ENCODE results near the gene RPL27A. TPM values are rescaled to one million over a fixed set of nuclear protein-coding genes. Genes with fewer than 3 reads are reported as not detected.

Gene RPL27A
- polyA plus RNA-seq, 1 donor: 3,137 TPM

GRCh38 chr11:8686325-8686724 lies 3.7 kb downstream of the RPL27A start:
- no peak overlapping the region for H3K27ac ChIP-seq (ENCODE audit: low read length)
- H3K4me1 ChIP-seq (ENCODE audit: control insufficient read depth, insufficient read depth, low read length): peaks cover 12% of the 10 kb centered on the region
- H3K9me3 ChIP-seq (ENCODE audit: control insufficient read depth, low read depth, low read length): no peaks in the 10 kb centered on the region
- no peak for DNase-seq
- no peaks in the 10 kb centered on the region for H3K27me3 ChIP-seq (ENCODE audit: control insufficient read depth, insufficient read depth, low read length)
- peaks cover 37% of the 10 kb centered on the region for H3K36me3 ChIP-seq (ENCODE audit: control insufficient read depth, insufficient read depth, low read length)
- no CpG with 5 or more reads among the region's 7 CpGs for WGBS (ENCODE audit: insufficient coverage, low lambda C conversion rate)
- no peak overlapping the region for H3K4me3 ChIP-seq (ENCODE audit: low read length)

GRCh38 chr11:8688414-8689362 lies 6.1 kb downstream of the RPL27A start:
- Histone ChIP-seq H3K9me3 (ENCODE audit: control insufficient read depth, low read depth, low read length) (no peaks in the 10 kb centered on the region), H3K4me3 (ENCODE audit: low read length) (peak overlapping the region; percentile 73), H3K27ac (ENCODE audit: low read length) (peak overlapping the region; percentile 90), H3K4me1 (ENCODE audit: control insufficient read depth, insufficient read depth, low read length) (peaks cover 10% of the 10 kb centered on the region), H3K36me3 (ENCODE audit: control insufficient read depth, insufficient read depth, low read length) (peaks cover 58% of the 10 kb centered on the region), H3K27me3 (ENCODE audit: control insufficient read depth, insufficient read depth, low read length) (no peaks in the 10 kb centered on the region)
- peak; percentile 96 to 98 for DNase-seq
- 0% methylated on average over 1 of the region's 56 CpGs for WGBS (ENCODE audit: insufficient coverage, low lambda C conversion rate)

- H3K9me3 ChIP-seq (ENCODE audit: control insufficient read depth, low read depth, low read length): no peaks in the 10 kb centered on the region
- no peaks in the 10 kb centered on the region for H3K27me3 ChIP-seq (ENCODE audit: control insufficient read depth, insufficient read depth, low read length)
- H3K4me1 ChIP-seq (ENCODE audit: control insufficient read depth, insufficient read depth, low read length): peaks cover 4% of the 10 kb centered on the region
- peaks cover 59% of the 10 kb centered on the region for H3K36me3 ChIP-seq (ENCODE audit: control insufficient read depth, insufficient read depth, low read length)
- WGBS (ENCODE audit: insufficient coverage, low lambda C conversion rate): 89% methylated on average over 3 of the region's 8 CpGs
- H3K27ac ChIP-seq (ENCODE audit: low read length): no peak overlapping the region
- no peak overlapping the region for H3K4me3 ChIP-seq (ENCODE audit: low read length)
- no peak for DNase-seq
Observed at GRCh38 chr11:8689726-8690255, 7.2 kb downstream of the RPL27A start.

- H3K9me3 ChIP-seq (ENCODE audit: control insufficient read depth, low read depth, low read length): no peaks in the 10 kb centered on the region
- WGBS (ENCODE audit: insufficient coverage, low lambda C conversion rate): 100% methylated on average over 1 of the region's 4 CpGs
- peaks cover 59% of the 10 kb centered on the region for H3K36me3 ChIP-seq (ENCODE audit: control insufficient read depth, insufficient read depth, low read length)
Observed at GRCh38 chr11:8690374-8691342, 8.1 kb downstream of the RPL27A start.

GRCh38 chr11:8691601-8692000 lies 9.0 kb downstream of the RPL27A start:
- DNase-seq: no peak
- Histone ChIP-seq H3K4me1 (ENCODE audit: control insufficient read depth, insufficient read depth, low read length) (peaks cover 4% of the 10 kb centered on the region), H3K36me3 (ENCODE audit: control insufficient read depth, insufficient read depth, low read length) (peaks cover 60% of the 10 kb centered on the region), H3K27me3 (ENCODE audit: control insufficient read depth, insufficient read depth, low read length) (no peaks in the 10 kb centered on the region), H3K27ac (ENCODE audit: low read length) (no peak overlapping the region), H3K4me3 (ENCODE audit: low read length) (no peak overlapping the region), H3K9me3 (ENCODE audit: control insufficient read depth, low read depth, low read length) (no peaks in the 10 kb centered on the region)
- 100% methylated on average over 1 of the region's 6 CpGs for WGBS (ENCODE audit: insufficient coverage, low lambda C conversion rate)

More at GRCh38 chr11:8690374-8691342, 8.1 kb downstream of the RPL27A start:
- Histone ChIP-seq H3K4me3 (ENCODE audit: low read length) (no peak overlapping the region), H3K27ac (ENCODE audit: low read length) (no peak overlapping the region), H3K4me1 (ENCODE audit: control insufficient read depth, insufficient read depth, low read length) (peaks cover 4% of the 10 kb centered on the region), H3K27me3 (ENCODE audit: control insufficient read depth, insufficient read depth, low read length) (no peaks in the 10 kb centered on the region)
- DNase-seq: no peak

- Histone ChIP-seq H3K4me1 (ENCODE audit: control insufficient read depth, insufficient read depth, low read length) (peaks cover 4% of the 10 kb centered on the region), H3K36me3 (ENCODE audit: control insufficient read depth, insufficient read depth, low read length) (peaks cover 61% of the 10 kb centered on the region), H3K4me3 (ENCODE audit: low read length) (no peak overlapping the region), H3K27me3 (ENCODE audit: control insufficient read depth, insufficient read depth, low read length) (no peaks in the 10 kb centered on the region), H3K27ac (ENCODE audit: low read length) (no peak overlapping the region), H3K9me3 (ENCODE audit: control insufficient read depth, low read depth, low read length) (no peaks in the 10 kb centered on the region)
- no CpG with 5 or more reads among the region's 3 CpGs for WGBS (ENCODE audit: insufficient coverage, low lambda C conversion rate)
- DNase-seq: no peak
Observed at GRCh38 chr11:8692417-8692816, 9.8 kb downstream of the RPL27A start.

GRCh38 chr11:8693010-8693551 lies 10.5 kb downstream of the RPL27A start:
- WGBS (ENCODE audit: insufficient coverage, low lambda C conversion rate): no CpG with 5 or more reads among the region's 6 CpGs
- Histone ChIP-seq H3K4me3 (ENCODE audit: low read length) (no peak overlapping the region), H3K4me1 (ENCODE audit: control insufficient read depth, insufficient read depth, low read length) (peaks cover 1% of the 10 kb centered on the region), H3K27me3 (ENCODE audit: control insufficient read depth, insufficient read depth, low read length) (no peaks in the 10 kb centered on the region), H3K27ac (ENCODE audit: low read length) (no peak overlapping the region), H3K9me3 (ENCODE audit: control insufficient read depth, low read depth, low read length) (no peaks in the 10 kb centered on the region), H3K36me3 (ENCODE audit: control insufficient read depth, insufficient read depth, low read length) (peaks cover 68% of the 10 kb centered on the region)
- DNase-seq: no peak

- H3K27me3 ChIP-seq (ENCODE audit: control insufficient read depth, insufficient read depth, low read length): no peaks in the 10 kb centered on the region
- H3K27ac ChIP-seq (ENCODE audit: low read length): no peak overlapping the region
- H3K36me3 ChIP-seq (ENCODE audit: control insufficient read depth, insufficient read depth, low read length): peaks cover 73% of the 10 kb centered on the region
- peaks cover 1% of the 10 kb centered on the region for H3K4me1 ChIP-seq (ENCODE audit: control insufficient read depth, insufficient read depth, low read length)
- DNase-seq: no peak
- H3K9me3 ChIP-seq (ENCODE audit: control insufficient read depth, low read depth, low read length): no peaks in the 10 kb centered on the region
- no peak overlapping the region for H3K4me3 ChIP-seq (ENCODE audit: low read length)
- no CpG with 5 or more reads among the region's 7 CpGs for WGBS (ENCODE audit: insufficient coverage, low lambda C conversion rate)
Observed at GRCh38 chr11:8693555-8693954, 11.0 kb downstream of the RPL27A start.

- WGBS (ENCODE audit: insufficient coverage, low lambda C conversion rate): no CpG with 5 or more reads among the region's 5 CpGs
- Histone ChIP-seq H3K27ac (ENCODE audit: low read length) (no peak overlapping the region), H3K9me3 (ENCODE audit: control insufficient read depth, low read depth, low read length) (no peaks in the 10 kb centered on the region), H3K27me3 (ENCODE audit: control insufficient read depth, insufficient read depth, low read length) (no peaks in the 10 kb centered on the region), H3K4me3 (ENCODE audit: low read length) (no peak overlapping the region), H3K36me3 (ENCODE audit: control insufficient read depth, insufficient read depth, low read length) (peaks cover 76% of the 10 kb centered on the region), H3K4me1 (ENCODE audit: control insufficient read depth, insufficient read depth, low read length) (peaks cover 4% of the 10 kb centered on the region)
- no peak for DNase-seq
Observed at GRCh38 chr11:8694137-8694536, 11.5 kb downstream of the RPL27A start.

- Histone ChIP-seq H3K27ac (ENCODE audit: low read length) (no peak overlapping the region), H3K9me3 (ENCODE audit: control insufficient read depth, low read depth, low read length) (no peaks in the 10 kb centered on the region), H3K4me3 (ENCODE audit: low read length) (no peak overlapping the region), H3K4me1 (ENCODE audit: control insufficient read depth, insufficient read depth, low read length) (peaks cover 4% of the 10 kb centered on the region), H3K36me3 (ENCODE audit: control insufficient read depth, insufficient read depth, low read length) (peaks cover 90% of the 10 kb centered on the region), H3K27me3 (ENCODE audit: control insufficient read depth, insufficient read depth, low read length) (no peaks in the 10 kb centered on the region)
- no CpG with 5 or more reads among the region's 3 CpGs for WGBS (ENCODE audit: insufficient coverage, low lambda C conversion rate)
- DNase-seq: no peak
Observed at GRCh38 chr11:8697054-8697453, 14.5 kb downstream of the RPL27A start.

Data from large intestine (tissue), 3 donors.